SK-N-SH treated with all-trans-retinoic acid at 6 μM for 48 hours (cell line): ENCODE data around the gene PTPRD.

Experiments
- ATAC-seq: fragments of 200-7000 bp; cut with Tn5 transposase; 3 replicates; pipeline ENCODE4 v1.9.1; 2020; ENCODE audit warnings: mild to moderate bottlenecking, moderate library complexity
- ARNTL ChIP-seq: fragments of 450-650 bp; formaldehyde crosslinking; IDR thresholded peaks from 2 replicates; pipeline ENCODE4 v1.5.0; 2020; ENCODE audit warnings: low read depth, mild to moderate bottlenecking, moderate library complexity, borderline replicate concordance
- BACH2 ChIP-seq: fragments of 250-450 bp; sonication (Bioruptor Pico); IDR thresholded peaks from 2 replicates; pipeline ENCODE4 v1.9.0; 2021; ENCODE audit warnings: mild to moderate bottlenecking, borderline replicate concordance
- CREB5 ChIP-seq: fragments of 250-450 bp; sonication (Bioruptor Pico); IDR thresholded peaks from 2 replicates; pipeline ENCODE4 v1.5.1; 2020; ENCODE audit warnings: low read depth, mild to moderate bottlenecking, moderate library complexity
- CSDC2 ChIP-seq: fragments of 250-450 bp; sonication (Bioruptor Pico); IDR thresholded peaks from 2 replicates; pipeline ENCODE4 v1.5.0; 2020; ENCODE audit warnings: mild to moderate bottlenecking, moderate library complexity
- ESRRG ChIP-seq: fragments of 250-450 bp; sonication (Bioruptor Pico); IDR thresholded peaks from 2 replicates; pipeline ENCODE4 v1.6.1; 2021; ENCODE audit warnings: mild to moderate bottlenecking
- GLIS3 ChIP-seq: fragments of 250-450 bp; sonication (Bioruptor Pico); IDR thresholded peaks from 2 replicates; pipeline ENCODE4 v1.5.0; 2020; ENCODE audit warnings: mild to moderate bottlenecking, moderate library complexity
- ISL1 ChIP-seq: fragments of 250-450 bp; sonication (Bioruptor Pico); IDR thresholded peaks from 2 replicates; pipeline ENCODE4 v2.1.2; 2022; ENCODE audit warnings: mild to moderate bottlenecking, moderate library complexity
- OSR1 ChIP-seq: fragments of 250-450 bp; sonication (Bioruptor Pico); IDR thresholded peaks from 2 replicates; pipeline ENCODE4 v1.8.0; 2022; ENCODE audit warnings: moderate library complexity, mild to moderate bottlenecking, inconsistent platforms
- PATZ1 ChIP-seq: fragments of 250-450 bp; sonication (Bioruptor Pico); IDR thresholded peaks from 2 replicates; pipeline ENCODE4 v1.8.0; 2020; ENCODE audit warnings: mild to moderate bottlenecking, moderate library complexity, borderline replicate concordance
- POU6F1 ChIP-seq: fragments of 250-450 bp; sonication (Bioruptor Pico); IDR thresholded peaks from 2 replicates; pipeline ENCODE4 v1.8.0; 2021; ENCODE audit warnings: low read depth, mild to moderate bottlenecking, moderate library complexity, borderline replicate concordance
- PPARA ChIP-seq: fragments of 250-450 bp; sonication (Bioruptor Pico); IDR thresholded peaks from 2 replicates; pipeline ENCODE4 v1.5.0; 2020; ENCODE audit warnings: mild to moderate bottlenecking, borderline replicate concordance
- RARB ChIP-seq: fragments of 250-450 bp; sonication (Bioruptor Pico); IDR thresholded peaks from 2 replicates; pipeline ENCODE4 v1.8.0; 2021; ENCODE audit warnings: mild to moderate bottlenecking, moderate library complexity
- SNAI2 ChIP-seq: fragments of 250-450 bp; sonication (Bioruptor Pico); IDR thresholded peaks from 2 replicates; pipeline ENCODE4 v1.5.0; 2020; ENCODE audit warnings: mild to moderate bottlenecking, moderate library complexity
- TCF4 ChIP-seq: fragments of 250-450 bp; sonication (Bioruptor Pico); IDR thresholded peaks from 2 replicates; pipeline ENCODE4 v1.8.0; 2021; ENCODE audit warnings: mild to moderate bottlenecking, moderate library complexity, borderline replicate concordance
- TOX ChIP-seq: fragments of 250-450 bp; sonication (Bioruptor Pico); IDR thresholded peaks from 2 replicates; pipeline ENCODE4 v1.8.0; 2021; ENCODE audit warnings: mild to moderate bottlenecking, moderate library complexity, borderline replicate concordance
- TSHZ2 ChIP-seq: fragments of 250-450 bp; sonication (Bioruptor Pico); IDR thresholded peaks from 2 replicates; pipeline ENCODE4 v1.5.0; 2020; ENCODE audit warnings: mild to moderate bottlenecking, moderate library complexity
- ZC3H10 ChIP-seq: fragments of 250-450 bp; sonication (Bioruptor Pico); IDR thresholded peaks from 2 replicates; pipeline ENCODE4 v1.5.1; 2021; ENCODE audit warnings: mild to moderate bottlenecking, moderate library complexity
- ZFP3 ChIP-seq: fragments of 250-450 bp; sonication (Bioruptor Pico); IDR thresholded peaks from 2 replicates; pipeline ENCODE4 v1.5.0; 2020; ENCODE audit warnings: mild to moderate bottlenecking, moderate library complexity
- ZFP30 ChIP-seq: fragments of 450-650 bp; formaldehyde crosslinking; IDR thresholded peaks from 2 replicates; pipeline ENCODE4 v1.5.0; 2022; ENCODE audit warnings: mild to moderate bottlenecking, moderate library complexity
- ZNF565 ChIP-seq: fragments of 450-650 bp; formaldehyde crosslinking; conservative IDR thresholded peaks from 2 replicates; pipeline ENCODE4 v1.5.0; 2020; ENCODE audit warnings: low read depth, mild to moderate bottlenecking, moderate library complexity
- ZNF70 ChIP-seq: fragments of 450-650 bp; formaldehyde crosslinking; IDR thresholded peaks from 2 replicates; pipeline ENCODE4 v1.5.0; 2020; ENCODE audit warnings: mild to moderate bottlenecking, moderate library complexity
- ZNF8 ChIP-seq: fragments of 450-650 bp; formaldehyde crosslinking; IDR thresholded peaks from 2 replicates; pipeline ENCODE4 v1.5.0; 2020; ENCODE audit warnings: mild to moderate bottlenecking, moderate library complexity

PTPRD gene

GRCh38 chr9:8332331-8332650 lies 2280.5 kb downstream of the PTPRD start:
- TF ChIP-seq ZNF8 (CRISPR knock-in tag) (no peak), TCF4 (CRISPR knock-in tag) (no peak), ZNF70 (CRISPR knock-in tag) (no peak), OSR1 (no peak), GLIS3 (CRISPR knock-in tag) (no peak), CSDC2 (no peak)
- ATAC-seq, result no peak

- ATAC-seq, result no peak
- TF ChIP-seq BACH2 (CRISPR knock-in tag) (no peak), SNAI2 (no peak), CSDC2 (no peak), OSR1 (no peak), ZC3H10 (CRISPR knock-in tag) (no peak), TCF4 (CRISPR knock-in tag) (no peak), POU6F1 (CRISPR knock-in tag) (no peak), RARB (CRISPR knock-in tag) (no peak), GLIS3 (CRISPR knock-in tag) (no peak), ZNF565 (CRISPR knock-in tag) (no peak), CREB5 (CRISPR knock-in tag) (no peak), TOX (no peak), ARNTL (no peak), ZFP3 (no peak), ZNF70 (CRISPR knock-in tag) (no peak), PPARA (CRISPR knock-in tag) (no peak), ZFP30 (CRISPR knock-in tag) (no peak)
- TF ChIP-seq, all 23 proteins: peak for 0
These were observed 2281.1 kb downstream of the PTPRD start for GRCh38 chr9:8331507-8332330.

- TF ChIP-seq ISL1 (CRISPR knock-in tag), result no peak
- TF ChIP-seq POU6F1 (CRISPR knock-in tag), result no peak
- no peak for TF ChIP-seq OSR1
- no peak for TF ChIP-seq ZNF8 (CRISPR knock-in tag)
- TF ChIP-seq TOX, result no peak
- TF ChIP-seq ZFP3, result no peak
- TF ChIP-seq BACH2 (CRISPR knock-in tag), result no peak
- TF ChIP-seq SNAI2, result no peak
- TF ChIP-seq TSHZ2 (CRISPR knock-in tag), result no peak
- no peak for TF ChIP-seq ZFP30 (CRISPR knock-in tag)
- no peak for TF ChIP-seq ARNTL
- no peak for TF ChIP-seq RARB (CRISPR knock-in tag)
- TF ChIP-seq ESRRG, result no peak
- TF ChIP-seq ZNF70 (CRISPR knock-in tag), result no peak
- no peak for TF ChIP-seq CREB5 (CRISPR knock-in tag)
- no peak for TF ChIP-seq PATZ1 (CRISPR knock-in tag)
- TF ChIP-seq CSDC2, result no peak
- TF ChIP-seq PPARA (CRISPR knock-in tag), result no peak
- ATAC-seq, result no peak
These were observed 2283.1 kb downstream of the PTPRD start for GRCh38 chr9:8329561-8330283.
